Measurements from ENCODE around the gene KRTAP5-7. TPM values are rescaled to one million over a fixed set of nuclear protein-coding genes. Genes with fewer than 3 reads are reported as not detected.

The KRTAP5-7 gene
- polyA plus RNA-seq, 4 donors, result 0.10 to 0.33 (median 0.25) TPM; not detected in 1

Other genes with a start within 250 kb of the KRTAP5-7 start
- gene DHCR7, start 78.9 kb upstream of the KRTAP5-7 start, polyA plus RNA-seq (ENCODE audit: insufficient read length in 4 of 4), result 10 to 100 TPM; 36.2 to 44.6 (median 38.0) TPM
- 10 to 100 TPM; 33.0 to 64.2 (median 47.8) TPM for gene NADSYN1, start 74.1 kb upstream of the KRTAP5-7 start, polyA plus RNA-seq (ENCODE audit: insufficient read length in 4 of 4)
- 1 to 10 TPM in 1 of 4 donors, under 1 TPM in 3; 0.30 to 1.3 (median 0.61) TPM for gene KRTAP5-8, start 10.8 kb downstream of the KRTAP5-7 start, polyA plus RNA-seq (ENCODE audit: insufficient read length in 4 of 4)
- under 1 TPM; 0.34 to 0.79 (median 0.47) TPM for gene KRTAP5-9, start 21.2 kb downstream of the KRTAP5-7 start, polyA plus RNA-seq (ENCODE audit: insufficient read length in 4 of 4)
- gene KRTAP5-10, start 38.3 kb downstream of the KRTAP5-7 start, polyA plus RNA-seq (ENCODE audit: insufficient read length in 4 of 4), result under 1 TPM; 0.23 to 0.39 (median 0.31) TPM
- gene KRTAP5-11, start 55.6 kb downstream of the KRTAP5-7 start, polyA plus RNA-seq (ENCODE audit: insufficient read length in 4 of 4), result not detected